ENCODE data around the gene LAT.

- TF ChIP-seq YY1 (IDR thresholded peaks at IDR 0.05; ENCODE audit: insufficient read depth, insufficient read length) (no peak), ZNF274 (IDR thresholded peaks at IDR 0.05; ENCODE audit: low read depth, low read length) (no peak), SUZ12 (IDR thresholded peaks at IDR 0.05; ENCODE audit: extremely low read depth, insufficient read depth, insufficient read length) (no peak)
Observed at GRCh38 chr16:28943281-28943680, 41.6 kb upstream of the LAT start.
